Liver (tissue), 3 donors: Measurements from ENCODE around the gene ALS2CL.

Experiments
- CTCF ChIP-seq: fragments of 150-350 bp; IDR thresholded peaks from 2 replicates; pipeline ENCODE4 v1.5.1; 2017; ENCODE audit warnings: improper control_type of control experiment, low read depth, low read length; ENCODE audit not compliant: missing input control
- EGR1 ChIP-seq, 2 donors: IDR thresholded peaks; 2 replicates each; pipeline ENCODE4 v1.6.1; 2016 to 2018; ENCODE audit warnings: antibody characterized with exemption in 2 of 2, low read depth in 2 of 2
- GABPA ChIP-seq, 2 donors: IDR thresholded peaks in 1 of 2; conservative IDR thresholded peaks in 1 of 2; 2 replicates each; pipeline ENCODE4 v1.6.1; 2016; ENCODE audit warnings: antibody characterized with exemption in 2 of 2, mild to moderate bottlenecking in 1 of 2, moderate library complexity in 1 of 2
- RAD21 ChIP-seq, 2 donors: IDR thresholded peaks; 2 replicates each; pipeline ENCODE4 v1.6.1; 2016; ENCODE audit warnings: antibody characterized with exemption in 2 of 2, mild to moderate bottlenecking in 2 of 2
- TF ChIP-seq, protein P1 (sequence below): IDR thresholded peaks from 2 replicates; pipeline ENCODE4 v1.6.1; 2016; ENCODE audit warnings: antibody characterized with exemption
- donor health status: healthy.
- donor health status: healthy.

- peak; percentile 24 for TF ChIP-seq CTCF
- peak in 1 of 2 donors; percentile 13 for TF ChIP-seq GABPA (IDR thresholded peaks at IDR 0.05 in 1 of 2, conservative IDR thresholded peaks at IDR 0.05 in 1 of 2)
- peak in 1 of 2 donors; percentile 58 for TF ChIP-seq RAD21 (IDR thresholded peaks at IDR 0.05)
- TF ChIP-seq, protein P1, sequence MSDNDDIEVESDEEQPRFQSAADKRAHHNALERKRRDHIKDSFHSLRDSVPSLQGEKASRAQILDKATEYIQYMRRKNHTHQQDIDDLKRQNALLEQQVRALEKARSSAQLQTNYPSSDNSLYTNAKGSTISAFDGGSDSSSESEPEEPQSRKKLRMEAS = no peak
- TF ChIP-seq EGR1 (IDR thresholded peaks at IDR 0.05; ENCODE audit: low read depth in 2 of 2) = no peak
Observed at GRCh38 chr3:46695177-46695961, 1.9 kb upstream of the ALS2CL start.
